GM23338 (cell line): Measurements from ENCODE around the gene CTNNA3. TPM values are rescaled to one million over a fixed set of nuclear protein-coding genes. Genes with fewer than 3 reads are reported as not detected.

Experiments
- ATAC-seq: fragments of 200-7000 bp; cut with Tn5 transposase; 3 replicates; pipeline ENCODE4 v1.9.1; 2020
- DNase-seq: peaks from one replicate; pipeline ENCODE4 v3.0.0-alpha.2; 2015; ENCODE audit warnings: low spot score
- H2AFZ ChIP-seq: fragments of 200-600 bp; sonication (generic); 2 replicates; pipeline ENCODE4 v1.8.0; 2016; ENCODE audit warnings: antibody characterized with exemption, mild to moderate bottlenecking, moderate library complexity
- H3F3A ChIP-seq: fragments of 200-600 bp; sonication (generic); replicated peaks from 2 replicates; pipeline ENCODE4 v1.8.0; 2017; ENCODE audit warnings: antibody characterized with exemption, mixed run types, low read depth
- H3K27ac ChIP-seq: fragments of 200-600 bp; sonication (generic); 2 replicates; pipeline ENCODE4 v1.6.1; 2016; ENCODE audit warnings: low read depth
- H3K27me3 ChIP-seq: fragments of 200-600 bp; sonication (generic); 2 replicates; pipeline ENCODE4 v1.8.0; 2016; ENCODE audit warnings: mild to moderate bottlenecking, mixed run types, moderate library complexity; ENCODE audit not compliant: insufficient read depth
- H3K36me3 ChIP-seq: fragments of 200-600 bp; sonication (generic); 2 replicates; pipeline ENCODE4 v1.8.0; 2016; ENCODE audit warnings: mild to moderate bottlenecking; ENCODE audit not compliant: insufficient read depth
- H3K4me1 ChIP-seq: fragments of 200-600 bp; sonication (generic); 2 replicates; pipeline ENCODE4 v1.8.0; 2016; ENCODE audit warnings: mild to moderate bottlenecking, moderate library complexity; ENCODE audit not compliant: insufficient read depth
- H3K4me2 ChIP-seq: fragments of 200-600 bp; sonication (generic); 2 replicates; pipeline ENCODE4 v1.7.1; 2017; ENCODE audit warnings: mixed run types
- H3K4me3 ChIP-seq: fragments of 200-600 bp; sonication (generic); 2 replicates; pipeline ENCODE4 v1.6.1; 2016; ENCODE audit warnings: mixed run types
- H3K79me2 ChIP-seq: fragments of 200-600 bp; sonication (generic); replicated peaks from 2 replicates; pipeline ENCODE4 v1.8.0; 2017; ENCODE audit warnings: mild to moderate bottlenecking; ENCODE audit not compliant: insufficient read depth
- H3K9me2 ChIP-seq: fragments of 200-600 bp; sonication (generic); 2 replicates; pipeline ENCODE4 v1.8.0; 2017; ENCODE audit not compliant: insufficient read depth
- H4K20me1 ChIP-seq: fragments of 200-600 bp; sonication (generic); replicated peaks from 2 replicates; pipeline ENCODE4 v1.8.0; 2017; ENCODE audit warnings: mild to moderate bottlenecking; ENCODE audit not compliant: insufficient read depth
- H3K27ac Mint-ChIP-seq: 2 replicates; pipeline ENCODE4 v1.8.0; 2020; ENCODE audit warnings: inconsistent platforms, mild to moderate bottlenecking, moderate library complexity, mixed read lengths
- H3K27me3 Mint-ChIP-seq: 3 replicates; pipeline ENCODE4 v1.8.0; 2022; ENCODE audit warnings: low read depth, mild to moderate bottlenecking, moderate library complexity, mixed read lengths, inconsistent platforms; ENCODE audit not compliant: insufficient read depth, poor library complexity
- H3K36me3 Mint-ChIP-seq: 3 replicates; pipeline ENCODE4 v1.8.0; 2021; ENCODE audit warnings: low read depth, mild to moderate bottlenecking, inconsistent platforms, moderate library complexity, mixed read lengths
- H3K4me1 Mint-ChIP-seq: 3 replicates; pipeline ENCODE4 v1.8.0; 2020; ENCODE audit warnings: mild to moderate bottlenecking, inconsistent platforms, mixed read lengths
- H3K4me3 Mint-ChIP-seq: 3 replicates; pipeline ENCODE4 v1.8.0; 2021; ENCODE audit warnings: moderate library complexity, mild to moderate bottlenecking, inconsistent platforms, mixed read lengths
- H3K9me3 Mint-ChIP-seq: 3 replicates; pipeline ENCODE4 v1.8.0; 2020; ENCODE audit warnings: moderate library complexity, mild to moderate bottlenecking, inconsistent platforms, mixed read lengths
- EZH2phosphoT487 ChIP-seq: fragments of 200-600 bp; sonication (generic); IDR thresholded peaks from one replicate; pipeline ENCODE4 v1.8.1; 2018; ENCODE audit warnings: antibody characterized with exemption; ENCODE audit not compliant: unreplicated experiment
- NANOG ChIP-seq: IDR thresholded peaks from 2 replicates; pipeline ENCODE4 v1.6.1; 2016; ENCODE audit warnings: antibody characterized with exemption, borderline replicate concordance
- ZNF114 ChIP-seq: fragments of 250-450 bp; sonication (Bioruptor Pico); IDR thresholded peaks from 2 replicates; pipeline ENCODE4 v1.5.0; 2020; ENCODE audit warnings: mild to moderate bottlenecking, moderate library complexity
- ZNF331 ChIP-seq: fragments of 250-450 bp; sonication (Bioruptor Pico); IDR thresholded peaks from 2 replicates; pipeline ENCODE4 v1.5.0; 2020; ENCODE audit warnings: low read depth, mild to moderate bottlenecking, moderate library complexity
- polyA plus RNA-seq: library from polyadenylated mRNA; unstranded; fragments of >200 nt; fragmentation: Nextera tagmentation; extraction: Ambion mirVana; gene quantifications from 2 replicates; pipeline ENCODE4 v1.2.1, GENCODE V29; 2016
- total RNA-seq: library from RNA; depleted of rRNA; stranded (reverse); fragments of >200 nt; shearing (Covaris generic); gene quantifications from 2 replicates; pipeline ENCODE4 v1.2.3, GENCODE V29; 2014
- TF ChIP-seq, protein P1 (sequence below): fragments of 250-450 bp; sonication (Bioruptor Pico); IDR thresholded peaks from 2 replicates; pipeline ENCODE4 v1.5.0; 2020; ENCODE audit warnings: mild to moderate bottlenecking, moderate library complexity

CTNNA3 gene
- total and polyA plus RNA-seq, 2 experiments from 2014 or later, result 0.71 to 3.3 TPM

DNA sequence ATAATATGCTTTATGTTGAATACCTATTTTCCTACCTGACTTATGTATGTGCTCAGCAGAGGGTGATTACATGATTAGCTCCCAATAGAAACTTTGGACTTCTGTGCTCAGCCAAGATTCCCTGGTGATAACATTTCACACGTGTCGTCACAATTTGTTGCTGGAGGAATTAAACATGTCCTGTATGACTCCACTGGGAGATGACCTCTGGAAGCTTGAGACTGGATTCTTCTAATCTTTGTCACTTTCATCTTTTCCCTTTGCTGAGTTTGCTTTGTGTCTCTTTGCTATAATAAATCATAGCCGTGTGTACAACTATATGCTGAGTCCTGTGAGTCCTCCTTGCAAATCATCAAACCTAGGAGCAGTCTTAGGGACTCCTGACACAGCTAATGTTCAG, 891.0 kb downstream of the CTNNA3 start:
- no peak overlapping the region for H3K4me2 ChIP-seq
- no peaks in the 10 kb centered on the region for H3K27me3 ChIP-seq
- H3K4me3 ChIP-seq, result no peak overlapping the region
- no peaks in the 10 kb centered on the region for H3K79me2 ChIP-seq
- no peak overlapping the region for H3K27ac ChIP-seq
- no peak overlapping the region for H2AFZ ChIP-seq
- H4K20me1 ChIP-seq, result no peaks in the 10 kb centered on the region
- peaks cover 39% of the 10 kb centered on the region for H3K4me1 Mint-ChIP-seq
- H3K4me1 ChIP-seq, result peaks cover 28% of the 10 kb centered on the region
- no peaks in the 10 kb centered on the region for H3K9me2 ChIP-seq
- H3K4me3 Mint-ChIP-seq, result no peak overlapping the region
- TF ChIP-seq EZH2phosphoT487 (no peak), NANOG (no peak)
- H3K36me3 ChIP-seq, result no peaks in the 10 kb centered on the region
- no peaks in the 10 kb centered on the region for H3F3A ChIP-seq
- ATAC-seq, result no peak
- no peak for DNase-seq
- H3K36me3 Mint-ChIP-seq, result no peaks in the 10 kb centered on the region
- H3K9me3 Mint-ChIP-seq, result 0 out of 3 replicates have a peak, but pooled peaks cover 2% of the 10 kb centered on the region
- H3K27ac Mint-ChIP-seq, result no peak overlapping the region
- no peaks in the 10 kb centered on the region for H3K27me3 Mint-ChIP-seq

DNA sequence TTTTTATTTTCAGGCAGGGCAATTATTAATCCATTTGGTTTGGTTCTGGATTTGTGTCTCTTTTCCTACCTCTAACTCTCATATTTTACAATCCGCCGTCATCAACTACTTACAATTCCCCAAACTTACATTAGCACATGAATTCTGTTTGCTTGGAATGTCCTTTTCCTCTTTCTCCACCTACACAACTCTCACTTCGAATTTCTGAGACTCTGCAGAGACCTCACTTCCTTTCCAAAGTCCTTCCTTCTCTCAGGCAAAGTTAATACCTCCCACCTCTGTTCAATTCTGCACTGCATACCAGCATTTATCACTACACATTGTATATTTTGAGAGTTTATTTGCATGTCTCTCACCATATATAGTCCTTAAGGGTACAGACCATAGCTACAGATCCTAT, 892.8 kb downstream of the CTNNA3 start:
- no peak overlapping the region for H2AFZ ChIP-seq
- Mint-ChIP-seq H3K27ac (peak overlapping the region; percentile 22), H3K4me1 (peaks cover 39% of the 10 kb centered on the region), H3K9me3 (no peaks in the 10 kb centered on the region), H3K36me3 (no peaks in the 10 kb centered on the region), H3K4me3 (peak overlapping the region; percentile 5), H3K27me3 (no peaks in the 10 kb centered on the region)
- peak overlapping the region; percentile 18 for H3K4me2 ChIP-seq
- H4K20me1 ChIP-seq, result no peaks in the 10 kb centered on the region
- TF ChIP-seq, protein P1, sequence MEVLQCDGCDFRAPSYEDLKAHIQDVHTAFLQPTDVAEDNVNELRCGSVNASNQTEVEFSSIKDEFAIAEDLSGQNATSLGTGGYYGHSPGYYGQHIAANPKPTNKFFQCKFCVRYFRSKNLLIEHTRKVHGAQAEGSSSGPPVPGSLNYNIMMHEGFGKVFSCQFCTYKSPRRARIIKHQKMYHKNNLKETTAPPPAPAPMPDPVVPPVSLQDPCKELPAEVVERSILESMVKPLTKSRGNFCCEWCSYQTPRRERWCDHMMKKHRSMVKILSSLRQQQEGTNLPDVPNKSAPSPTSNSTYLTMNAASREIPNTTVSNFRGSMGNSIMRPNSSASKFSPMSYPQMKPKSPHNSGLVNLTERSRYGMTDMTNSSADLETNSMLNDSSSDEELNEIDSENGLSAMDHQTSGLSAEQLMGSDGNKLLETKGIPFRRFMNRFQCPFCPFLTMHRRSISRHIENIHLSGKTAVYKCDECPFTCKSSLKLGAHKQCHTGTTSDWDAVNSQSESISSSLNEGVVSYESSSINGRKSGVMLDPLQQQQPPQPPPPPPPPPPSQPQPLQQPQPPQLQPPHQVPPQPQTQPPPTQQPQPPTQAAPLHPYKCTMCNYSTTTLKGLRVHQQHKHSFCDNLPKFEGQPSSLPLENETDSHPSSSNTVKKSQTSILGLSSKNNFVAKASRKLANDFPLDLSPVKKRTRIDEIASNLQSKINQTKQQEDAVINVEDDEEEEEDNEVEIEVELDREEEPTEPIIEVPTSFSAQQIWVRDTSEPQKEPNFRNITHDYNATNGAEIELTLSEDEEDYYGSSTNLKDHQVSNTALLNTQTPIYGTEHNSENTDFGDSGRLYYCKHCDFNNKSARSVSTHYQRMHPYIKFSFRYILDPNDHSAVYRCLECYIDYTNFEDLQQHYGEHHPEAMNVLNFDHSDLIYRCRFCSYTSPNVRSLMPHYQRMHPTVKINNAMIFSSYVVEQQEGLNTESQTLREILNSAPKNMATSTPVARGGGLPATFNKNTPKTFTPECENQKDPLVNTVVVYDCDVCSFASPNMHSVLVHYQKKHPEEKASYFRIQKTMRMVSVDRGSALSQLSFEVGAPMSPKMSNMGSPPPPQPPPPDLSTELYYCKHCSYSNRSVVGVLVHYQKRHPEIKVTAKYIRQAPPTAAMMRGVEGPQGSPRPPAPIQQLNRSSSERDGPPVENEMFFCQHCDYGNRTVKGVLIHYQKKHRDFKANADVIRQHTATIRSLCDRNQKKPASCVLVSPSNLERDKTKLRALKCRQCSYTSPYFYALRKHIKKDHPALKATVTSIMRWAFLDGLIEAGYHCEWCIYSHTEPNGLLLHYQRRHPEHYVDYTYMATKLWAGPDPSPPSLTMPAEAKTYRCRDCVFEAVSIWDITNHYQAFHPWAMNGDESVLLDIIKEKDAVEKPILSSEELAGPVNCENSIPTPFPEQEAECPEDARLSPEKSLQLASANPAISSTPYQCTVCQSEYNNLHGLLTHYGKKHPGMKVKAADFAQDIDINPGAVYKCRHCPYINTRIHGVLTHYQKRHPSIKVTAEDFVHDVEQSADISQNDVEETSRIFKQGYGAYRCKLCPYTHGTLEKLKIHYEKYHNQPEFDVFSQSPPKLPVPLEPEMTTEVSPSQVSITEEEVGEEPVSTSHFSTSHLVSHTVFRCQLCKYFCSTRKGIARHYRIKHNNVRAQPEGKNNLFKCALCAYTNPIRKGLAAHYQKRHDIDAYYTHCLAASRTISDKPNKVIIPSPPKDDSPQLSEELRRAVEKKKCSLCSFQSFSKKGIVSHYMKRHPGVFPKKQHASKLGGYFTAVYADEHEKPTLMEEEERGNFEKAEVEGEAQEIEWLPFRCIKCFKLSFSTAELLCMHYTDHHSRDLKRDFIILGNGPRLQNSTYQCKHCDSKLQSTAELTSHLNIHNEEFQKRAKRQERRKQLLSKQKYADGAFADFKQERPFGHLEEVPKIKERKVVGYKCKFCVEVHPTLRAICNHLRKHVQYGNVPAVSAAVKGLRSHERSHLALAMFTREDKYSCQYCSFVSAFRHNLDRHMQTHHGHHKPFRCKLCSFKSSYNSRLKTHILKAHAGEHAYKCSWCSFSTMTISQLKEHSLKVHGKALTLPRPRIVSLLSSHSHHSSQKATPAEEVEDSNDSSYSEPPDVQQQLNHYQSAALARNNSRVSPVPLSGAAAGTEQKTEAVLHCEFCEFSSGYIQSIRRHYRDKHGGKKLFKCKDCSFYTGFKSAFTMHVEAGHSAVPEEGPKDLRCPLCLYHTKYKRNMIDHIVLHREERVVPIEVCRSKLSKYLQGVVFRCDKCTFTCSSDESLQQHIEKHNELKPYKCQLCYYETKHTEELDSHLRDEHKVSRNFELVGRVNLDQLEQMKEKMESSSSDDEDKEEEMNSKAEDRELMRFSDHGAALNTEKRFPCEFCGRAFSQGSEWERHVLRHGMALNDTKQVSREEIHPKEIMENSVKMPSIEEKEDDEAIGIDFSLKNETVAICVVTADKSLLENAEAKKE, result 0 out of 2 replicates have a peak, but pooled peaks have one; percentile 36
- no peak for TF ChIP-seq ZNF331 (CRISPR knock-in tag)
- no peak for TF ChIP-seq ZNF114
- no peaks in the 10 kb centered on the region for H3F3A ChIP-seq
- H3K27me3 ChIP-seq, result no peaks in the 10 kb centered on the region
- ATAC-seq (peak; percentile 58; the same call in 2 of the 3 replicates), DNase-seq (peak; percentile 56)
- H3K9me2 ChIP-seq, result no peaks in the 10 kb centered on the region
- peaks cover 28% of the 10 kb centered on the region for H3K4me1 ChIP-seq
- H3K79me2 ChIP-seq, result no peaks in the 10 kb centered on the region
- no peak overlapping the region for H3K27ac ChIP-seq
- H3K4me3 ChIP-seq, result no peak overlapping the region
- no peaks in the 10 kb centered on the region for H3K36me3 ChIP-seq
